ENCODE results near the gene ATG9B.
"Not testable (repeated sequence)": the region's sequence is repeated elsewhere in the genome, so short reads cannot be mapped to it uniquely, and the experiment has no call there.

The ATG9B gene

GRCh38 chr7:151011616-151012015 is 12.7 kb downstream of the ATG9B start:
- not testable (repeated sequence) for H3K27me3 ChIP-seq (ENCODE audit: low read depth, low read length); H3K36me3 ChIP-seq (ENCODE audit: control insufficient read depth in 1 of 2, insufficient read depth in 2 of 2, low read length in 2 of 2); H3K4me3 ChIP-seq (ENCODE audit: low read depth in 1 of 2, low read length in 2 of 2); H3K27ac ChIP-seq (ENCODE audit: low read length); H3K9me3 ChIP-seq (ENCODE audit: control insufficient read depth in 1 of 2, low read length in 2 of 2)
- peaks cover 6 to 34% of the 10 kb centered on the region in 2 donors for H3K4me1 ChIP-seq (ENCODE audit: control insufficient read depth in 1 of 2, insufficient read depth in 2 of 2, low read length in 2 of 2)

GRCh38 chr7:151011097-151011409 is 13.2 kb downstream of the ATG9B start:
- Histone ChIP-seq H3K36me3 (ENCODE audit: control insufficient read depth in 1 of 2, insufficient read depth in 2 of 2, low read length in 2 of 2) (no peaks in the 10 kb centered on the region), H3K4me3 (ENCODE audit: low read depth in 1 of 2, low read length in 2 of 2) (no peak overlapping the region), H3K9me3 (ENCODE audit: control insufficient read depth in 1 of 2, low read length in 2 of 2) (no peaks in the 10 kb centered on the region), H3K4me1 (ENCODE audit: control insufficient read depth in 1 of 2, insufficient read depth in 2 of 2, low read length in 2 of 2) (peaks cover 6 to 36% of the 10 kb centered on the region in 2 donors), H3K27ac (ENCODE audit: low read length) (no peak overlapping the region), H3K27me3 (ENCODE audit: low read depth, low read length) (peaks cover 10% of the 10 kb centered on the region)

GRCh38 chr7:151010307-151011096 is 13.8 kb downstream of the ATG9B start:
- H3K9me3 ChIP-seq (ENCODE audit: control insufficient read depth in 1 of 2, low read length in 2 of 2) = no peaks in the 10 kb centered on the region
- H3K27ac ChIP-seq (ENCODE audit: low read length) = no peak overlapping the region
- H3K36me3 ChIP-seq (ENCODE audit: control insufficient read depth in 1 of 2, insufficient read depth in 2 of 2, low read length in 2 of 2) = no peaks in the 10 kb centered on the region

DNA sequence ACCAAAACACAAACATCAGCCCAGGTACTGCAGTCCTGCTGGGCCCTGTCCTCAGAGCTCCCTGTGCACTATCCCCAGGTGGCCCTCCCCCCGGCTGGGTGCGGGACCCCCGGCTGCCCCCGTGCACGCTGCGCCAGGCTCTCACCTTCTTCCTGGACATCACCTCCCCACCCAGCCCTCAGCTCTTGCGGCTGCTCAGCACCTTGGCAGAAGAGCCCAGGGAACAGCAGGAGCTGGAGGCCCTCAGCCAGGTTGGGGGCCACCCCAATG is 14.3 kb downstream of the ATG9B start:
- H3K27me3 ChIP-seq (ENCODE audit: low read depth, low read length) = peaks cover 5% of the 10 kb centered on the region
- no peak overlapping the region for H3K4me3 ChIP-seq (ENCODE audit: low read depth in 1 of 2, low read length in 2 of 2)
- H3K27ac ChIP-seq (ENCODE audit: low read length) = no peak overlapping the region
- H3K9me3 ChIP-seq (ENCODE audit: control insufficient read depth in 1 of 2, low read length in 2 of 2) = no peaks in the 10 kb centered on the region
- no peaks in the 10 kb centered on the region for H3K36me3 ChIP-seq (ENCODE audit: control insufficient read depth in 1 of 2, insufficient read depth in 2 of 2, low read length in 2 of 2)
- peaks cover 6 to 36% of the 10 kb centered on the region in 2 donors for H3K4me1 ChIP-seq (ENCODE audit: control insufficient read depth in 1 of 2, insufficient read depth in 2 of 2, low read length in 2 of 2)

More at GRCh38 chr7:151010307-151011096, 13.8 kb downstream of the ATG9B start:
- Histone ChIP-seq H3K4me1 (ENCODE audit: control insufficient read depth in 1 of 2, insufficient read depth in 2 of 2, low read length in 2 of 2) (peaks cover 6 to 36% of the 10 kb centered on the region in 2 donors), H3K27me3 (ENCODE audit: low read depth, low read length) (peaks cover 7% of the 10 kb centered on the region), H3K4me3 (ENCODE audit: low read depth in 1 of 2, low read length in 2 of 2) (no peak overlapping the region)

GRCh38 chr7:151009327-151010036 is 14.8 kb downstream of the ATG9B start:
- Histone ChIP-seq H3K36me3 (ENCODE audit: control insufficient read depth in 1 of 2, insufficient read depth in 2 of 2, low read length in 2 of 2) (no peaks in the 10 kb centered on the region), H3K9me3 (ENCODE audit: control insufficient read depth in 1 of 2, low read length in 2 of 2) (no peaks in the 10 kb centered on the region), H3K27me3 (ENCODE audit: low read depth, low read length) (peaks cover 5% of the 10 kb centered on the region), H3K27ac (ENCODE audit: low read length) (no peak overlapping the region), H3K4me1 (ENCODE audit: control insufficient read depth in 1 of 2, insufficient read depth in 2 of 2, low read length in 2 of 2) (peaks cover 6 to 36% of the 10 kb centered on the region in 2 donors), H3K4me3 (ENCODE audit: low read depth in 1 of 2, low read length in 2 of 2) (no peak overlapping the region)

DNA sequence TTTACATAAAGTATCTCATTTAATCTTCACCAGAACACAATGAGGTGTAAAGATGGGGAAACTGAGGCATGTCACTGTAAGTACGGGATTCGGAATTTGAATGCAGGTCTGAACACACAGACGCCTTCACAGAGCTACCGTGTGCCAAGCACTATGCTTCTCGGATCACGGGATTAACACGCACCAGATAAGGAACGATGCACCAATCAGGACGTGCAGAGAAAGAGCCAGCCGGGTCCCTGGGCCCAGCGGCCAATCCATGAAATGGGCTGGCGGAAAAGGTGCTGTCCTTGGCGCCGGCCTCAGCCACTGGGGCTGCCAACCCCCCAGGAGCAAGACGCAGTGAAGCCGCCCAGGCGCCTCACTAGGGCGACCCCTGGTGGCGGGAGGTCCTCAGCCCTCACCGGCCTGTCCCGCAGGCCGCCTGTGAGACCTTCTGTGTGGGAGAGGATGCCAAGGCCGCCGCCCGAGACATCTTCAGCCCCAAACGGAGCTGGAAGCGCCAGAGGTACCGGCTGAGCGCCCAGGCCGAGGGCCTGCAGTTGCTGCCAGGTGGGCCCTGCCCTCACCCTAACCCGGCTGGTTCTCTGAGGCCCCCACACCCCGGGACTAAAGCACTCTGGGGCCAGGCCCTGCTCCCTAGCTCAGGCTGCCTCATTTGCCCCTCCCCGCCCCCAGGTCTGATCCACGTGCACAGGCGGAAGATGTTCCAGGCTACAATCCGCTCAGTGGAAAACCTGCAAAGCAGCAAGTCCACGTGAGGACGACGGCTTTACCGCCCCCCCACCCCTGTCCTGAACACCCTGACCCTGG is 15.6 kb downstream of the ATG9B start:
- Histone ChIP-seq H3K36me3 (ENCODE audit: control insufficient read depth in 1 of 2, insufficient read depth in 2 of 2, low read length in 2 of 2) (no peaks in the 10 kb centered on the region), H3K4me3 (ENCODE audit: low read depth in 1 of 2, low read length in 2 of 2) (peak overlapping the region; percentile 21 to 47), H3K9me3 (ENCODE audit: control insufficient read depth in 1 of 2, low read length in 2 of 2) (no peaks in the 10 kb centered on the region), H3K4me1 (ENCODE audit: control insufficient read depth in 1 of 2, insufficient read depth in 2 of 2, low read length in 2 of 2) (peaks cover 6 to 31% of the 10 kb centered on the region in 2 donors), H3K27ac (ENCODE audit: low read length) (no peak overlapping the region), H3K27me3 (ENCODE audit: low read depth, low read length) (peaks cover 5% of the 10 kb centered on the region)

GRCh38 chr7:151008143-151008510 is 16.2 kb downstream of the ATG9B start:
- no peaks in the 10 kb centered on the region for H3K36me3 ChIP-seq (ENCODE audit: control insufficient read depth in 1 of 2, insufficient read depth in 2 of 2, low read length in 2 of 2)
- H3K4me3 ChIP-seq (ENCODE audit: low read depth in 1 of 2, low read length in 2 of 2) = peak overlapping the region; percentile 21 to 47
- H3K9me3 ChIP-seq (ENCODE audit: control insufficient read depth in 1 of 2, low read length in 2 of 2) = no peaks in the 10 kb centered on the region
- H3K4me1 ChIP-seq (ENCODE audit: control insufficient read depth in 1 of 2, insufficient read depth in 2 of 2, low read length in 2 of 2) = peaks cover 6 to 25% of the 10 kb centered on the region in 2 donors
- no peak overlapping the region for H3K27ac ChIP-seq (ENCODE audit: low read length)
- H3K27me3 ChIP-seq (ENCODE audit: low read depth, low read length) = peaks cover 5% of the 10 kb centered on the region

GRCh38 chr7:151007469-151007898 is 16.8 kb downstream of the ATG9B start:
- H3K27ac ChIP-seq (ENCODE audit: low read length) = no peak overlapping the region
- peaks cover 4% of the 10 kb centered on the region for H3K27me3 ChIP-seq (ENCODE audit: low read depth, low read length)
- H3K4me3 ChIP-seq (ENCODE audit: low read depth in 1 of 2, low read length in 2 of 2) = no peak overlapping the region
- no peaks in the 10 kb centered on the region for H3K36me3 ChIP-seq (ENCODE audit: control insufficient read depth in 1 of 2, insufficient read depth in 2 of 2, low read length in 2 of 2)
- H3K4me1 ChIP-seq (ENCODE audit: control insufficient read depth in 1 of 2, insufficient read depth in 2 of 2, low read length in 2 of 2) = peaks cover 0 to 19% of the 10 kb centered on the region in 2 donors
- H3K9me3 ChIP-seq (ENCODE audit: control insufficient read depth in 1 of 2, low read length in 2 of 2) = no peaks in the 10 kb centered on the region

GRCh38 chr7:151006590-151007300 is 17.5 kb downstream of the ATG9B start:
- Histone ChIP-seq H3K27ac (ENCODE audit: low read length) (no peak overlapping the region), H3K4me1 (ENCODE audit: control insufficient read depth in 1 of 2, insufficient read depth in 2 of 2, low read length in 2 of 2) (peaks cover 0 to 19% of the 10 kb centered on the region in 2 donors), H3K27me3 (ENCODE audit: low read depth, low read length) (no peaks in the 10 kb centered on the region), H3K36me3 (ENCODE audit: control insufficient read depth in 1 of 2, insufficient read depth in 2 of 2, low read length in 2 of 2) (no peaks in the 10 kb centered on the region), H3K4me3 (ENCODE audit: low read depth in 1 of 2, low read length in 2 of 2) (no peak overlapping the region), H3K9me3 (ENCODE audit: control insufficient read depth in 1 of 2, low read length in 2 of 2) (no peaks in the 10 kb centered on the region)

DNA sequence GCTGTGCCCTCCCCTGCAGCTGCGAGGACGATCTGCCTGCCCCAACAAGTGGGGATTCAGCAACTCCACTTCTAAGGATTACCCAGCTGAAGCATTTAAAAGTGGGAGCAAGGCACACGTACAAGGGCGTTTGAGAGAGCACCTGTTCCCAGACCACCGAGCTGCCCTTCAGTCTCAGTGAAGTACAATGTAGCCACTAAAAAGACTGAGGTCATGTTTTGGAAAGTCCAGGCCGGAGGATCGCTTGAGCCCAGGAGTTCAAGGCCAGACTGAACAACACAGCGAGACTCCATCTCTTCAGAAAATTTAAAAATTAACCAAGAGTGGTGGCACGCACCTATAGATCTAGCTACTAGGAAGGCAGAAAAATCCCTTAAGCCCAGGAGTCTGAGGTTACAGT is 18.7 kb downstream of the ATG9B start:
- Histone ChIP-seq H3K4me1 (ENCODE audit: control insufficient read depth in 1 of 2, insufficient read depth in 2 of 2, low read length in 2 of 2) (peaks cover 0 to 17% of the 10 kb centered on the region in 2 donors), H3K9me3 (ENCODE audit: control insufficient read depth in 1 of 2, low read length in 2 of 2) (no peaks in the 10 kb centered on the region), H3K27ac (ENCODE audit: low read length) (no peak overlapping the region), H3K36me3 (ENCODE audit: control insufficient read depth in 1 of 2, insufficient read depth in 2 of 2, low read length in 2 of 2) (no peaks in the 10 kb centered on the region), H3K27me3 (ENCODE audit: low read depth, low read length) (no peaks in the 10 kb centered on the region), H3K4me3 (ENCODE audit: low read depth in 1 of 2, low read length in 2 of 2) (no peak overlapping the region)

DNA sequence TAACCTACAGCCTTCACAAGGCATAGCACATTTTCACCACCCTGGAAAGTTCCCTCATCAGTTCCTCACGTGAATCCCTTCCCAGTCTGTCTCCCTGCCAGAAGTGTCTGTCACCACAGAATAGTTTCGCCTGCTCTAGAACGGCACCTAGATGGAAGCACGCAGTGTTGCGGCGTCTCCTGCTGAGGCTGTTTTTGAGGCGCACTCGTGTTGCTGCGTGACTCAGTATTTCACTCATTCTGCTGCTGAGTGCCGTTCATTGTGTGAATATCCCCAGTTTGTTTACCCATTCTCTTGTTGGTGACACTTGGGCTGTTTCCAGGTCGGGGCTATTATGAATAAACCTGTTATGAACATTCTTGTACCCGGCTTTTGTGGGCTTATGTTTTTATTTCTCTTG is 20.7 kb downstream of the ATG9B start:
- no peaks in the 10 kb centered on the region for H3K27me3 ChIP-seq (ENCODE audit: low read depth, low read length)
- H3K9me3 ChIP-seq (ENCODE audit: control insufficient read depth in 1 of 2, low read length in 2 of 2) = no peaks in the 10 kb centered on the region
- peaks cover 0 to 8% of the 10 kb centered on the region in 2 donors for H3K4me1 ChIP-seq (ENCODE audit: control insufficient read depth in 1 of 2, insufficient read depth in 2 of 2, low read length in 2 of 2)
- H3K36me3 ChIP-seq (ENCODE audit: control insufficient read depth in 1 of 2, insufficient read depth in 2 of 2, low read length in 2 of 2) = no peaks in the 10 kb centered on the region
- no peak overlapping the region for H3K4me3 ChIP-seq (ENCODE audit: low read depth in 1 of 2, low read length in 2 of 2)
- H3K27ac ChIP-seq (ENCODE audit: low read length) = no peak overlapping the region
